WTC11 (cell line): ENCODE data around the gene FNDC3B. TPM values are rescaled to one million over a fixed set of nuclear protein-coding genes. Genes with fewer than 3 reads are reported as not detected.

Experiments used
- ATAC-seq: fragments of 200-7000 bp; cut with Tn5 transposase; 2 replicates; pipeline ENCODE4 v1.10.0; 2021; ENCODE audit warnings: mild to moderate bottlenecking, moderate library complexity
- CTCF ChIA-PET: fragments of 300-600 bp; sonication (Branson Sonifier 250); formaldehyde crosslinking; loops from one replicate; lab custom pipeline; 2021; ENCODE audit warnings: antibody characterized with exemption; lab: Charles Lee
- POLR2A ChIA-PET: fragments of 350-600 bp; sonication (Branson Sonifier 250); formaldehyde crosslinking; loops from one replicate; lab custom pipeline; 2021; ENCODE audit warnings: antibody characterized with exemption; lab: Charles Lee
- DNase-seq: peaks from one replicate; pipeline ENCODE4 v3.0.0; 2021; ENCODE audit warnings: low spot score
- H3K27ac Mint-ChIP-seq: 2 replicates; pipeline ENCODE4 v1.8.0; 2021; ENCODE audit warnings: mixed read lengths
- H3K27me3 Mint-ChIP-seq: 2 replicates; pipeline ENCODE4 v1.8.0; 2021; ENCODE audit warnings: low read depth, mild to moderate bottlenecking, moderate library complexity, mixed read lengths
- H3K36me3 Mint-ChIP-seq: 2 replicates; pipeline ENCODE4 v1.8.0; 2021; ENCODE audit warnings: mixed read lengths
- H3K4me1 Mint-ChIP-seq: 2 replicates; pipeline ENCODE4 v1.8.0; 2022; ENCODE audit warnings: mixed read lengths
- H3K4me3 Mint-ChIP-seq: 2 replicates; pipeline ENCODE4 v1.8.0; 2021; ENCODE audit warnings: mild to moderate bottlenecking, moderate library complexity, mixed read lengths
- H3K9me3 Mint-ChIP-seq: 2 replicates; pipeline ENCODE4 v1.8.0; 2021; ENCODE audit warnings: mixed read lengths
- AR ChIP-seq: fragments of 250-450 bp; sonication (Bioruptor Pico); IDR thresholded peaks from 2 replicates; pipeline ENCODE4 v1.9.0; 2021; ENCODE audit warnings: mild to moderate bottlenecking
- ATF6 ChIP-seq: sonication (generic); formaldehyde crosslinking; IDR thresholded peaks from 2 replicates; pipeline ENCODE4 v1.8.1; 2023; ENCODE audit warnings: mild to moderate bottlenecking, missing genetic modification reagents
- CREB1 ChIP-seq: sonication (generic); formaldehyde crosslinking; IDR thresholded peaks from 2 replicates; pipeline ENCODE4 v1.8.0; 2023; ENCODE audit warnings: mild to moderate bottlenecking, missing genetic modification reagents
- CTCF ChIP-seq: fragments of 200-600 bp; IDR thresholded peaks from 2 replicates; pipeline ENCODE4 v1.8.0; 2022; ENCODE audit warnings: antibody characterized with exemption
- E2F4 ChIP-seq: sonication (generic); formaldehyde crosslinking; IDR thresholded peaks from 2 replicates; pipeline ENCODE4 v1.8.1; 2022; ENCODE audit warnings: low read depth, mild to moderate bottlenecking, moderate library complexity, missing genetic modification reagents, borderline replicate concordance
- FOXJ3 ChIP-seq: sonication (generic); formaldehyde crosslinking; IDR thresholded peaks from 2 replicates; pipeline ENCODE4 v1.9.0; 2021; ENCODE audit warnings: missing genetic modification reagents, mild to moderate bottlenecking, borderline replicate concordance
- FOXK1 ChIP-seq: sonication (generic); formaldehyde crosslinking; IDR thresholded peaks from 2 replicates; pipeline ENCODE4 v1.8.0; 2022; ENCODE audit warnings: mild to moderate bottlenecking, moderate library complexity, missing genetic modification reagents
- GTF2I ChIP-seq: fragments of 250-450 bp; sonication (Bioruptor Pico); conservative IDR thresholded peaks from 2 replicates; pipeline ENCODE4 v1.4.0; 2021; ENCODE audit warnings: mild to moderate bottlenecking
- IRF1 ChIP-seq: sonication (generic); formaldehyde crosslinking; IDR thresholded peaks from 2 replicates; pipeline ENCODE4 v1.8.0; 2023; ENCODE audit warnings: missing genetic modification reagents
- MYBL2 ChIP-seq: sonication (generic); formaldehyde crosslinking; IDR thresholded peaks from 2 replicates; pipeline ENCODE4 v1.8.1; 2023; ENCODE audit warnings: mild to moderate bottlenecking, moderate library complexity, missing genetic modification reagents
- OVOL2 ChIP-seq: fragments of 250-450 bp; sonication (Bioruptor Pico); IDR thresholded peaks from 2 replicates; pipeline ENCODE4 v1.9.0; 2021; ENCODE audit warnings: mild to moderate bottlenecking, borderline replicate concordance
- PREB ChIP-seq: sonication (generic); formaldehyde crosslinking; IDR thresholded peaks from 2 replicates; pipeline ENCODE4 v1.8.1; 2022; ENCODE audit warnings: mild to moderate bottlenecking, missing genetic modification reagents, moderate library complexity, borderline replicate concordance
- PRRX2 ChIP-seq: fragments of 250-450 bp; sonication (Bioruptor Pico); IDR thresholded peaks from 2 replicates; pipeline ENCODE4 v1.8.0; 2021; ENCODE audit warnings: mild to moderate bottlenecking
- TCF7 ChIP-seq: sonication (generic); formaldehyde crosslinking; IDR thresholded peaks from 2 replicates; pipeline ENCODE4 v1.8.0; 2022; ENCODE audit warnings: mild to moderate bottlenecking, low read depth, missing genetic modification reagents, moderate library complexity
- ZMAT4 ChIP-seq: fragments of 250-450 bp; sonication (Bioruptor Pico); IDR thresholded peaks from 2 replicates; pipeline ENCODE4 v1.9.0; 2021; ENCODE audit warnings: mild to moderate bottlenecking
- ZNF138 ChIP-seq: sonication (generic); formaldehyde crosslinking; conservative IDR thresholded peaks from 2 replicates; pipeline ENCODE4 v1.8.1; 2022; ENCODE audit warnings: mild to moderate bottlenecking, moderate library complexity, missing genetic modification reagents
- ZNF263 ChIP-seq: sonication (generic); formaldehyde crosslinking; IDR thresholded peaks from 2 replicates; pipeline ENCODE4 v1.8.1; 2022; ENCODE audit warnings: low read depth, mild to moderate bottlenecking, moderate library complexity, missing genetic modification reagents
- ZNF281 ChIP-seq: sonication (generic); formaldehyde crosslinking; IDR thresholded peaks from 2 replicates; pipeline ENCODE4 v1.8.0; 2023; ENCODE audit warnings: mild to moderate bottlenecking, missing genetic modification reagents
- ZNF396 ChIP-seq: fragments of 250-450 bp; sonication (Bioruptor Pico); IDR thresholded peaks from 2 replicates; pipeline ENCODE4 v1.8.0; 2021; ENCODE audit warnings: mild to moderate bottlenecking, moderate library complexity, borderline replicate concordance
- ZNF512 ChIP-seq: sonication (generic); formaldehyde crosslinking; IDR thresholded peaks from 2 replicates; pipeline ENCODE4 v1.8.1; 2022; ENCODE audit warnings: missing genetic modification reagents, borderline replicate concordance
- ZNF671 ChIP-seq: fragments of 250-450 bp; sonication (Bioruptor Pico); IDR thresholded peaks from 2 replicates; pipeline ENCODE4 v1.8.0; 2021; ENCODE audit warnings: mild to moderate bottlenecking
- total RNA-seq: library from RNA; stranded (reverse); gene quantifications from 3 replicates; pipeline ENCODE4 v1.2.3, GENCODE V29; 2021

Gene FNDC3B
- total RNA-seq, 1 experiment from 2014 or later: 42.8 TPM

- TF ChIP-seq ZNF396 (CRISPR knock-in tag) (no peak), ZNF281 (CRISPR knock-in tag) (no peak)
Measured at GRCh38 chr3:172260381-172260780, 221.0 kb downstream of the FNDC3B start (continued).

GRCh38 chr3:172261054-172261453 is 221.7 kb downstream of the FNDC3B start:
- Mint-ChIP-seq H3K27me3 (no peaks in the 10 kb centered on the region), H3K4me3 (no peak overlapping the region)
- POLR2A ChIA-PET: interaction anchor here (0.6 kb wide), 1 partner anchor 121 kb away, joined by 3 read pairs; no protein-coding TSS in a partner anchor

More at GRCh38 chr3:172261054-172261453, 221.7 kb downstream of the FNDC3B start:
- H3K9me3 Mint-ChIP-seq: no peaks in the 10 kb centered on the region
- H3K4me1 Mint-ChIP-seq: peaks cover 54% of the 10 kb centered on the region
- CTCF ChIA-PET: no interaction called here
- peaks cover 6% of the 10 kb centered on the region for H3K36me3 Mint-ChIP-seq
- TF ChIP-seq E2F4 (CRISPR knock-in tag): no peak
- no peak for TF ChIP-seq FOXK1 (CRISPR knock-in tag)
- no peak for TF ChIP-seq ATF6 (CRISPR knock-in tag)
- TF ChIP-seq IRF1 (CRISPR knock-in tag): no peak
- TF ChIP-seq MYBL2: no peak
- TF ChIP-seq CREB1: no peak
- TF ChIP-seq PREB (CRISPR knock-in tag): no peak
- no peak for TF ChIP-seq ZNF512
- no peak for TF ChIP-seq TCF7 (CRISPR knock-in tag)
- TF ChIP-seq ZNF138 (CRISPR knock-in tag): no peak
- TF ChIP-seq FOXJ3 (CRISPR knock-in tag): no peak
- no peak for TF ChIP-seq GTF2I
- TF ChIP-seq ZMAT4: no peak
- no peak for TF ChIP-seq ZNF263
- TF ChIP-seq ZNF671 (CRISPR knock-in tag): no peak
- TF ChIP-seq CTCF: no peak
- no peak for TF ChIP-seq PRRX2 (CRISPR knock-in tag)
- TF ChIP-seq AR: no peak
- no peak for TF ChIP-seq OVOL2 (CRISPR knock-in tag)
- ATAC-seq (no peak), DNase-seq (no peak)
- H3K27ac Mint-ChIP-seq: peak overlapping the region; percentile 26; the same call in 1 of the 2 replicates
